NCI-H526 (cell line): Measurements from ENCODE around the gene CUX1.

Experiments
- DNase-seq, 2 experiments: peaks; one replicate each; lab custom pipeline; 2025; lab: John Stamatoyannopoulos, UW

Gene CUX1

DNA sequence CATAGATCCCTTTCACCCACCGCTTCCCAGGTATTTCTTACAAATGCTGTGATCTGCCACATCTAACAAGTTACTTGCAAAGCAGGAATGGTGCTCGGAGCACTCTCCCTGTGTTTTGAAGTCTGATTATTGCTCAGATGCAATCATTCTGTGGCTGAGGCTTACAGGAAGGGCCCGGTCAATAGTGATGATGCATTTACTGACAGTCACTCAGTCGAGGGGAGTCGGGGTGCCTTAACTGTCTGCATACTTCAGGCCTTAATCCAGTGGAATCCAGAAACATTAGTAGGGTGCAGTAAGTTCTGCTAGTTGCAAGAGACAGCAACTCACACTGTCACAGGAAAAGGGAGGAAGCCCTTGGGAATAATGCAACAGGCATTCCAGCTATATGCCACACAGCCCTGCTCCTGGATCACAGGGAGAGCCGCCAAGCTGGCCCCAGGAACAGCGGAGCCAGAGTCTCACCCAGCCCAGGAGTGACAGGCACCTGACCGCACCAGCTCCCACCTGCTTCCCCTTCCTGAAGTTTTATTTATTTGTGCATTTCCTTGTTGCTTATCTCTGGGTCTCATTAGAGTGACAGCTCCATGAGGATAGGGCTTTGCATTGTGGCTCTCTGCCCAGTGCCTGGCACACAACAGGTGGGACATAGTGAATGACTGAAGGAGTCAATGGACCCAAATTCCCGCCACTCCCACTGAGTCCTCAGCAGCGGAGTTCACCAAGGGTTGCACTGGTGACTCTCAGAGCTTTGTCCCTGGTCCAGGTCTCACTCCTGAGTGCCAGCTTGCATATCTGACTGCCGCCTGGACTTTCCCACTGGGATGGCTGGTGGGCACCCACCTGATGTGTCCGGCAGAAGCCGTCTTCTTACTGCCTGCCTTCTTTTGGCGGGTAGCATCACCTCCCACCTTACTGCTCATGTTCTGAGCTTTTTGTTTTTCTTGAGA is 256.8 kb downstream of the CUX1 start:
- DNase-seq = no peak

DNA sequence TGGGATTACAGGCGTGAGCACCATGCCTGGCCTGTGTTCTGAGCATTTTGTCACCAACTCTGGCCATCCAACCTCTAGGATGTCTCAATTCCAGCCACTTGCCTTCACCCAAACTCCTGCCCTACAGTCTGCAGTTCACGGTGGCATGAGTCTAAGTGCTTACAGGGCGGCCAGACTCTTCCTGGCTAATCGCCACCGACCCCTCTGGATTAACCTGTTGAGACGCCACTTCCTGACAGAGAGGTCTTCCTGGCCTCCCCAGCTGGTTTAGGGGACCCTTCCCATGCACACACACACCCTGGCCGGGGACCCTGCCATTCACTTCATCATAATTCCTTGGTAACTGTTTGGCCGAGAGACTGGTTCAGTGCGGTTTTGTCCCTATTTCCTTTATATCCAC is 257.7 kb downstream of the CUX1 start:
- DNase-seq = no peak

DNA sequence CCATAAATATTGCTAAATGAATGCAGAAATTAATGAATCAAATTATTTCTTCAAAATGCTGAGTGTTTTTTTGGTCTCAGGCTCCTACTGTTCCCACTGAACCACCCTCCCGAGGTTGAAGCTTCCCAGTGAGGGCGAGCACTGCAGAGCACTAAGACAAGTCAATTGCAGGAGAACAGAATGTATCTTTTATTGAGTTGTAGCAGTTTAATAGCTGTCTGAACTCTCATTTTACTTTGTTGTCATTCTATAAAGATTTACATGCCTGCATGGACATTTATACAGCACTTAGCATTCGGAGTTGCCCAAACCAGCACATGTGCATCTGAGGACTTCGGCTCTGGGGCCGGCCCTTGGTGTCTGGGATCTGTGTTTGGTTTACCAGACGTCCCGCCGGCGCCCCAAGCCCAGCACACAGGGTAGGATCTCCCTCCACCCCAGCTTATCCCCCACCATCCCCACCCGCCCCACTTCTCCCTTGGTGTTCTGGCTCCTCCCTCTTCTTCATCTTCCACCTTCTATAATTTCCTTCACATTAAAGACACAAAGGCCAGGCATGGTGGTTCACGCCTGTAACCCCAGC is 258.2 kb downstream of the CUX1 start:
- no peak for DNase-seq

DNA sequence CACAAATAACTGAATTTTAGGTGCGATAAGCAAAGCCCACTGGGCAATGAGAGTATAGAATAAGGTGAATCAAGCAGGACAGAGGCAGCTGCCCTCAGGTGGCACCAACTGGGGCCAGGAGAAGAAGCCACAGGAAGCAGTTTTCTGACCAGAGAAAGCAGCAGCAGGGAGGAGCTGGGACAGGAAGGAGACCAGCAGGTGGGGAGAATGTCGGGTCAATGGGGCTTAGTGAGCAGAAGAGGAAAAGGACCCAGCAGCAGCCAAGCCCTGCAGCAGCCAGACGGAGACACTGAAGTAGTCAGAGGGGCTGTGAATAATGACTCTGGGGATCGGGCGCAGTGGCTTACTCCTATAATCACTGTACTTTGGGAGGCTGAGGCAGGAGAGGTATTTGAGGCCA is 259.7 kb downstream of the CUX1 start:
- DNase-seq = no peak

DNA sequence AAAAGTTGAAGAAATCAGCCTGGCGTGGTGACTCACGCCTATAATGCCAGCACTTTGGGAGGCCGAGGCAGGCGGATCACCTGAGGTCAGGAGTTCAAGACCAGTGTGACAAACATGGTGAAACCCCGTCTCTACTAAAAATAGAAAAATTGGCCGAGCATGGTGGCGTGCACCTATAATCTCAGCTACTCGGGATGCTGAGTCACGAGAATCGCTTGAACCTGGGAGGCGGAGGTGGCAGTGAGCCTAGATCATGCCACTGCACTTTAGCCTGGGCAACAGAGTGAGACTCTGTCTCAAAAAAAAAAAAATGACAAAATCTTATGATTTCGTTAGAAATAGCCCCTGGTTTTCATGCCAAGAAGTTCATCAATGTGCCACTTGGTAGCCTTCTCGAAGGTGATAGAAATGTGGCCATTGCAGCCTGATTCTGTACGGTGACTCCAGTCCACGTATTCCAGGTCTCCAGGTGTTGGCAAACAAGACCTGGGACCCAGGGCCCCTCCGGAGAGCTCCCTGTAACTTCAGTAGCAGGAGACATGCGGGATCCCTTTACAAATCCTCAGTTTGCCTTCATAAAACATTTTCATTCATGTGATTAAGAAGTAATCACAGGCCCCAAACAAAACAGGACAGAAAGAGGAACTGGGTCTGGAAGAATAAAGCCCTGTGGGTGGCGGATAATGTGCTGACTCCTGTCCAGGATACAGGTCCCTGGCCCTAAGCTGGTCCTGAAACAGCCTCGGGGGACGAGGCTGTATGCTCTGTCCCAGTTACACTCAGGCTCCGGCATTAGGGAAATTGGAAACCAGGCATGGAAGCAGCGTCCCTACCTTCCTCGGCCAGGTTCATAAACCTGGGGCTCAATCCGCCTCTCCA is 262.0 kb downstream of the CUX1 start:
- peak; percentile 70 to 88 for DNase-seq

DNA sequence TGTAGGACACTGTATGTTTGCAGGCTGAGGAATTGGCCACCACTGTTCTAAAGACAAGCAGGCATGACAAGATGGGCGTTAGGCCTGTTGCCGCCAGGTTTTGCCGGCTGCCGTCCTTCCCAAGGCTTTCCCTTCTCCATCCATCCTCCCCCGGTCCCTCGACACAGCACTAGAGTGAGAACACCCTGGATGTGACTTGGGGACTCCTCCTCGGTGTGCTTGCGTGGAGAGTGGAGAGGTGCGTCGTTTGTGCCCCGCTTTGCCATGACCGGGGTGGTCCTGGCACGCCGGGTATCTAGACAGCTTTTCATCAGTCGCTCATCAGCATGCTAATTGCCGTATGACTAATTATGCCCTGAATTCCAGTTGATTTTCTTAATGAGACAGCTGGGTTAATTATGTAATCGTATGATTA is 262.6 kb downstream of the CUX1 start:
- peak in 1 of 2 experiments; percentile 88 for DNase-seq

DNA sequence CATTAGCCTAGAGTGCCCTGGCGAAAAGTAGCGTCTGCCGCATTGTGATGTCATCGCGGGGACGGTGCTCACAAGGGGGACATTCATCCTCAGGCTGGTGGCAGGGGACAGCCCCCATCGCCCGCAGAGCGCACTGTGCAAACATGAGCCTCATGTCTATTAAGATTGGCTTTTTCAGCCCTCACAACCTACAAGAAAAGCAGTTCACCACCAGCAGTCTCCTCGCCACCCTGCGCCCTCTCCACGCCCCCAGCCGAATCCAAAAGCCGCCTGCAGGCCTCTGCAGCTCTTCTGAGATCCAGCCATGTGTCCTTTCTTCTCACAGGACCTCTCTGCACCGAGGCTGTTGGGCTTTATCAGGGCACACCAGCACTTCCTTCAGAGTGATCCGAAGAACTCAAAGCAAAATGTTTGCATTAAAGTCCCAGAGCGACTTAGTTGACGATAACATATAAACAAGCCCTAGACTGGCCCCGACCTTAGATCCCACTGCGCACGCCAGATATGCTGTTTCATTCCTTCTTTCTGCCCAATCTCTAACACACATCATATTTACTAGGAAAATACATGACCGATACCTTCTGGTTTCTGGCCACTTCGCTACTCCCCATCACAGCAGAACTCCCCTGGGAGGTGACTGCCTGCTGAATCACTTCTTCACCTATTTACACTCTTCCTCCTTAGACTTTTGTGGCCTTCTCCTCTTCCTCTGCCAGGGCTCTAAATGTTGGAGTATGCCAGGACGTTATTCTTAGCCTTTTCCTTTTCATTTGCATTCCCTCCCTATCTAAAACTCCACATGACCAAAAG is 263.2 kb downstream of the CUX1 start:
- DNase-seq = peak in 1 of 2 experiments; percentile 70

DNA sequence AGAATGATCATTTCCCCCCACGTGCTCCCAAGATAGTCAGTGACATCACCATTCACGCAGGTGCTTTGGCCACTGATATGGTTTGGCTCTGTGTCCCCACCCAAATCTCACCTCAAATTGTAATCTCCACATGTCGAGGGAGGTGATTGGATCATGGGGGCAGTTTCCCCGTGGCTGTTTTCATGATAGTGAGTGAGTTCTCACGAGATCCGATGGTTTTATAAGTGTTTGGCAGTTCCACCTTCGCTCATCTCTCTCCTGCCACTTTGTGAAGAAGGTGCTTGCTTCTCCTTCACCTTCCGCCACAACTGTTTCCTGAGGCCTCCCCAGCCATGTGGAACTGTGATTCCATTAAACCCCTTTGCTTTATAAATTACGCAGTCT is 263.8 kb downstream of the CUX1 start:
- DNase-seq = no peak

DNA sequence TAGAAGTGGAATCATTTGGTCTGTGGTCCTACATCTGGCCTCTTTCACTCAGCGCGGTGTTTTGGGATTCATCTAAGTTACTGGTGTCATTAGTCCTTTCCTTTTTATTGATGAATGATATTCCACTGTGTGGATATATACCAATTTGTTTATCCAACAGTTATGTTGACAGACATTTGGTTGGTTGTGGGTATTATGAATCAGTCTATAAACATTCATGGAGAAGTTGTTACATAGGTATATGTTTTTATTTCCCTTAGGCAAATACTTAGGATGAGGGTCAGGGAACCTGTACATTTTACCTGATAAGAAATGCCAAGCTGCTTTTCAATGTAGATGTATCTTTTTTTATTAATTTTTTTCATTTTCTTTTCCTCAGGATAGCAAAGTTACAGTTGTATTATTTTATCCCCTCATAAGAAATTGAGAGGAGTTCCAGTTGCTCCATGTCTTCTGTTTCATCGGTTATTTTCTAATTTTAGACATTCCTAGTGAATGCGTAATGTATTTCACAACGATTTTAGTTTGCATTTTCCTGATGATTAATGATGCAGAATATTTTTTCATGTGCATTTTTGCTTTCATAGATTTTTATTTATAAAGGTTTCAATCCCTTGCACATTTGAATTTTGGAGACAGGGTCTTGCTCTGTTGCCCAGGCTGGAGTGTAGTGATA is 265.4 kb downstream of the CUX1 start:
- DNase-seq = no peak

DNA sequence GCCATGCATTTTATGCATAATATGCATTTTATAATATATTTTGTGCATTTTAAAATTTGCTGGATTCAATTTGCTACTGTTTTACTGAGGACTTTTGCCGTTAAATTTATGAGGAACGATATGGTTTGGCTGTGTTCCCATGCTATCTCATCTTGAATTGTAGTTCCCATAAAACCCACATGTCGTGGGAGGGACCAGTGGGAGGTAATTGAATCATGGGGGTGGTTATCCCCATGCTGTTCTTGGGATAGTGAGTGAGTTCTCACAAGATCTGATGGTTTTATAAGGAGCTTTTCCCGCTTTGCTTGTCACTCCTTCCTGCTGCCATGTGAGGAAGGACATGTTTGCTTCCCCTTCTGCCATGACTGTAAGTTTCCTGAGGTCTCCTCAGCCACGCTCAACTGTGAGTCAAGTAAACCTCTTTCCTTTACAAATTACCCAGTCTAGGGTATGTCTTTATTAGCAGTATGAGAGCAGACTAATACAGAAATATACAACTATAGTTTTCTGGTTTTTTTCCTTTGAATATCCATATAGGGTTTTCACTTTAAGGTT is 267.9 kb downstream of the CUX1 start:
- no peak for DNase-seq

DNA sequence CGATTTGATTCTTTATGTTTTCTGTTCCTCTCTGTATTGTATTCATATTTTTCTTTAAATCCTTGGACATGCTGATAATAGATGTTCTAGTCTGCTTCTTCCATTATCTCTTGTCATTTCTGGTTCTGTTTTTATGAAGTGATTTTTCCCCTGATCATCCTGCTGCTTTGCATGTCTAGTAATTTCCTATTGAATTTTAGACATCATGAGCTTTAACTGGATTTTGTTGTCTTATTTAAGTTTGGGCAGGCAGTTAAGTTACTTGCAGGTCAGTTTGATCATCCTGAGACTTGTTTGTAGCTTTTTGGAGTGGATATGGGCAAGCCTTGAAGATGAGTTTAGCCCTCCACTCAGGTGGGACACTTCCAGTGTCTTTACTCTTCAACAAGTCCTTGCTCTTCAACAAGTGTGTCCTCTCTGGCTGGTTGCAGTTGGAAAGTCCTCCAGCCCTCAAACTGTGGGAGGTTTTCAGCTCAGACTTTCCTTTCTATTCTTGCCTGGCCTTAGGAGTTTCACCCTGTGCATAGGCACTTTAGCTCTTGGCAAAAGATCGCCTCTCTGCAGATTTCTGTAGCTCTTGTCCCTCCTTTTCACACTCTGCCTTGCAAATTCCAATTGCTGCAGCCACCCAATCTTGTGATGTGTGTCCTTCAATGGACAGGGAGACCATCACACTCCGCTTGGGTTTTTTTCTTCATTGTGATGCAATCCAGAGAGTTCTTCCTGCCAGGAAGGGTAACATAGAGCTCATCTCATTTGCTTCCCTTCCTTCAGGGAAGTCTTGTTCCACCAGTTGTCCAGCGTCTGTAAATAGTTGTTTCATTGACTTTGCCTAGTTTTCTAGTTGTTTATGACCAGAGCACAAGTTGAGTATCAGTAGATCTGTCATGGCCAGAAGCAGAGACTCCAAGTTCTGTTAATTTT is 272.0 kb downstream of the CUX1 start:
- DNase-seq = no peak

DNA sequence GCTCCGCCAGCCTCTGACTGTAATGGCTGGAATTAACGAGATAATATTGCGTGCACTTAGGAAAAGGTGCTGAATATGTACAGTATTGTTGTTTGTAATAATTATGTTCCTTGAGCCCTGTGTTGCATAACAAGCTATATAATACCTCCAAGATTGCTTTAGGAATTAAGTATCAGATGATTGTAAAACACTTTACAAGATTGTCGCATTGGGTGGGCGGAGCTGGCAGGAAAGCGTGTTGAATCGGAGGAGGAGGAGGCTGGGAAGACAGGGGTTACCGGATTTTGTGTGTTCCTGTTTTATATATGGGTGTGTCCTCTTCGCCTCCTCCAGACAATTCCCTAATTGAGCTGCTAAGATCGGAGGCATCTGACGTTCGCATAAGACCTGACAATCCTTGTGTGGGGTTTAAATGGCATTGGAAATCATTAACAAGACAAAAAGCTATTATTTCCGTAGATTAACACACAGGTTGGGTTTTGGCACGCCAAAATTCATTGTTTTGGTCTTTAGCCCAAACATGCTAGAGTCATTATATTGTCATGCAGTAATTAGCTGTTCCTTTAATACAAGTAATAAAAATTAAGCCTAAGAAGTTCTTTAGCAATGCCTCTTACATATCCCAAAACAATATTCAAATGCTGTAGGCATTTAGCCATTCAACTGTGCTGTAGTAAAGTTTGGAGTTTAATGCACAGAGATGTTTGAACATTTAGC is 276.3 kb downstream of the CUX1 start:
- DNase-seq = no peak

DNA sequence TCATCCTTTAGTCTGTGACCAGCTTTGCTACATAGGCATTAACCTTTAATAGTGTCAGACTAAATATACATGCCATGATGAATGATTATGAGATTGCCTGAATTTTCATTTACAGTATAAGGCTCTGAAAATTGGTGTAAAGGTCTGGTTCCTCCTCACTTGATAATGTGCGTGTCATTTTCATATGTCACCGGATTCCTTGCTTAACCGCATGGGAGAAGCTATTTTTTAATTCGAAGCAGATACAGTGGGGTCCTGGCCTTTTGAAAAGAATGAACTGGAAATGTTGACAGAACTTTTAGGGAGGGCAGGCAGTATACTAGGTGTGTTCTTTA is 276.9 kb downstream of the CUX1 start:
- DNase-seq = no peak

DNA sequence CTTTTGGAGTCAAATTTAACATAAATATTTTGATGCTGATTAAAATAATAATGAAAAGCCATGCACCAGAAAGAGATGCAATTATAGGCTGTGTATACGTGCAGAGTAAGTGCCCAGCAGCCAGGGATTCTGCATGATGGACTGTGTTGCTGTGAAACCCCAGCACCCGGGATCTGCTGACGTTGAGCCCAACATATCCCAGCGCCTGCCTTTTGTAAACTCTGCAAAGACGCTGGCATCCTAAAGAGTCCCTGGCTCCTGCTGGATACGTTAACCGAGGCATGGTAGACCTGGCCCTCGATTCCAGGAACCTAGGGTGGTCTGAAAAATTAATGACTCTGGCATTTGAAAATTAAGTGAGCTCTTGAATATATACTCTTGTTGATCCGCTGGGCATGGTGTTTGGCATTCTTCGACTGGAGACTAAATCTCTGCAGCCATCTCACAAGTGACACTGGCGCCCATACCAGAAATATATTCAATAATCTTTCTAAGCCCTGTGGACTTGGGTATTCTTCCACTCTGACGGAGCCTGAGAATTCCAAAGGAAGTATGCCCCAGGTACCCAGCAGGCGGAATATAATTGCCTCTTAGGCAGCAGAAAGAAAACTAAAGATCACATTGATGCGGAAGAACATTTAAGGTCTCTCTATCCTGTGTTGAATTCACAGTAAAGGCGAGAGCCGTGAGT is 278.0 kb downstream of the CUX1 start:
- DNase-seq = no peak

DNA sequence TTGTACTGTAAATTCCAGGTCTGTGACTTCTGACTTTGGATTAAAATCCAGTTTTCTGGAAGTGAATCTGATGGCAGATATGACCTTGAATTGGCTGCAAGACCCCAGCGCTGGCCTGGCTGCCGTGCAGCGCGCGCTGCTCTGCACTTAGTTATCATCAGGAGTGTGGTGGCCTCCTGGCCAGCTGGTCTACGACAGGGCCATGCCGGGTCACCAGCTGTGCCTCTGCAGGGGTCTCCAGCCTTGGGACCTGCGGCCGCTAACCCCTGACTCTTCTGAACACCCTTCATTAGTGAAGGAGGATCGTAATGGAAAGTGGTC is 278.5 kb downstream of the CUX1 start:
- no peak for DNase-seq

DNA sequence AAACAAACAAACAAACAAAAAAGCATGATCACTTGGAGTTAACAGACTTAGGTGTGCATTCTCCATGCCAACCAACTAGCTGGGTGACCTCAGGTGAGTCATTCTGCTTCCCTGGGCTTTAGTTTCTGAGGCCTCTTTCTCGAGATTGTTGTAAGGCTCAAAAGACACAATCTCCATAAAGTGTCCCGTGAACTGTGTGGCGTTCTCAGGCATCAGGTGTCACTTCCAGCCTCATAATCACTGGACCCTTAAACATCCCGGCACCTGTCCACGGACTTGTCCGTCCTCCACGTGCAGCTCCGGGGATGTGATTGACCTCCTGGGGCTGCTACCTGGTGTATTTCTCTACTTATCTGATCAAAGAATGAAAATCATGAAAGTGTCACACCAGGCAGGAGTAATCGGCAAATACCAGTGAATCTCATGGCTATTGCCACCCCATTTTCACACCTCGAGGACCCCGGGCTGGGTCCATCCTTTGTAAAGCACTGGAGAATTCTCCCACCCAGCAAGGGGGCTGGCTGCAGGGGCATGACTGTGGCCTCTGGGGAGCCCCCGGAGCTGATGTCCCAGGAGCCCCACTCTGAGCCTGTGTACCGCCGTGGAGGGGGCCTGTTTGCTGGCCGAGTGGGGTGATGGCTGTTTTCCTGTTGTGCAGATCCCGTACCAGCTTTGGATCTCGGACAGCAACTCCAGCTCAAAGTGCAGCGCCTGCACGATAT is 279.4 kb downstream of the CUX1 start:
- no peak for DNase-seq

DNA sequence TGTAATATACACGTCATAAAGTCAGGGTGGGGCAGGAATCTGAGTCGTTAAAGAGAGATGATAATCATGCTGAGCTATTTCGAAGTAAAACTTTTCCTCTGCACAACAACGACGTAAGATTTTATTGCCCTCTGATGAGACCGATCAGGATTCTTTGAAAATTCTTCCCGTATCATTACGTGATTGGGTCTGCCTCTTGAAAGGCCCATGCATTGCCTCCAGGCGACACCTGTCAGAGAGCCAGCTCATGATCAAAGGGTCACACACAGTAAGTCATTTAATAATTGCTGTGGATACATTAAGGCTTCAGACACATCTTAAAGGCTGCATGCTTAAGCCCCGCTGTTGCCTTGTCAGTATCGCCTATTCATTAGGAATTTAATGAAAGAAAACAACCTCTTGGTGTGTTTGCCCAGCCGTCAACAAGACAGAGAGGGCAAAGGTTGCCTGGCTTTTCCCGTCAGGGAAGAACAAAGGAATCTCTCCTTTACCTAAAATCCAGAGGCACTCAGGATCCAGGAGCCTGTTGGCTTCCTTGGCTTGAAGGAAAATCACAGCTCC is 280.3 kb downstream of the CUX1 start:
- no peak for DNase-seq

DNA sequence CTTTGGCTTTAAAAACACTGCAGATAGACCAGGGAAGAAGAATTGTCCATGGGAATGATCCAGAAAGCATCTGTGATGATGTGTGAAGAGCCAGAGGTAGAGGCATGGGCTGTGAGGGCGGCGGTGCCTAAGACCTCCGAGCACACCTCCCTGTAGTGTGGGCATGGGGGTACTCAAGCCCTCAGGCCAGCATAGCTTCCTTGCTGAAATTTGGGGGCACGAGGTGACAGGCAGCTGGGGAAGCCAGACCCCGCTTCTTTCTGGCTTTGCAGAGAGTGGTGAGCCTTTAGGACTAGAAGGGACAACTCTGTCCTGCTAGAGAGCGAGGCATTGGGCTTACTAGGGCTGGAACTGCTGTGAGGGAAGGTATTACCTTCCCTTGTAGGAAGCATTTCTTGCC is 281.6 kb downstream of the CUX1 start:
- no peak for DNase-seq
